Measurements from ENCODE around the gene BMX. TPM values are rescaled to one million over a fixed set of nuclear protein-coding genes. Genes with fewer than 3 reads are reported as not detected.

The BMX gene
- 2.3 TPM for polyA plus RNA-seq (ENCODE audit: insufficient read length)

DNA sequence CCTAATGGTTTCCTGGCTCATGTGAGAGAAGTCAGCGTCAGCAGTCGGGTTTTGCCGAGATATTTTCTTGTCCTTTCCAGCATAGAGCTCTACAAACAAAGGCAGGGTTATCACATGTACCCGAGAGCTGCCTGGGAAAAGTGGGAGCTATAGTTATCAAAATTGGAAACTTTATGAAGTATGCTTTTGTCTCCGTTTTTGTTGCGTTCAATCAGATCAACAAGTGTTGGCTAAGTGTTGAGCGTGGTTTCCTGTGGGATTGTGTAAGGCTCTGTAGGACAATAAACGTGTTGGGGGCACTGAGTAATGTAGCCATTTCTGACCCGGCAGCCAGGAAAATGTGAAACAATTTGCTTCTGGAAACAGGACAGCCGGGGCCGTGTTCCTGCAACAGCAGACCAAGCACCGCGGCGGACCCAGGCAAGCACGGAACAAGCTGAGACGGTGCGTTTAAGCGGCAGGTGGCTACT, at the start of gene BMX:
BMX (plus strand) TSS at position 311 of the 470 bp plus-strand sequence. CDS start 7,547 bp downstream, outside the sequence.
- peak; percentile 45 for DNase-seq

GRCh38 chrX:15451913-15452312, 48.7 kb upstream of the BMX start:
- DNase-seq = no peak

GRCh38 chrX:15464704-15465103, 35.9 kb upstream of the BMX start:
- no peak for DNase-seq

DNA sequence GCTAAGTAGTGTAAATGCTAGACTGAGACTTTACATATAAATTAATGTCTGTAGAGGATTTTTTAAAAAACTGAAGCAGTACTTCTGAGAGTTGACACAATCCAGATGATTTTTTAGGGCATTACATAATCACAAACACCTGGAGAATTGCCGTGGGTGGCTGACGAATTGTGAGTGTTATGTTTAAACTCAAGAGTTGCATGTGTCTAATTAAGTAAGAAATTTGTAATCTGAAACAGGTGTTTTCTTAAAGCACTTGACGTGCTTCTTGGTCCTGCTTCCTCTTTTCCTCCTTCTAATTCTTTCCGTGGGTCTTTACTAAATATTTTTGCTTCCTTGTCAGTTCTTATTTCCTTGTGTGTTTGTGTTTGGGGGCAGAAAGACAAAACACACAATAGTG, 35.3 kb upstream of the BMX start:
- DNase-seq = no peak

DNA sequence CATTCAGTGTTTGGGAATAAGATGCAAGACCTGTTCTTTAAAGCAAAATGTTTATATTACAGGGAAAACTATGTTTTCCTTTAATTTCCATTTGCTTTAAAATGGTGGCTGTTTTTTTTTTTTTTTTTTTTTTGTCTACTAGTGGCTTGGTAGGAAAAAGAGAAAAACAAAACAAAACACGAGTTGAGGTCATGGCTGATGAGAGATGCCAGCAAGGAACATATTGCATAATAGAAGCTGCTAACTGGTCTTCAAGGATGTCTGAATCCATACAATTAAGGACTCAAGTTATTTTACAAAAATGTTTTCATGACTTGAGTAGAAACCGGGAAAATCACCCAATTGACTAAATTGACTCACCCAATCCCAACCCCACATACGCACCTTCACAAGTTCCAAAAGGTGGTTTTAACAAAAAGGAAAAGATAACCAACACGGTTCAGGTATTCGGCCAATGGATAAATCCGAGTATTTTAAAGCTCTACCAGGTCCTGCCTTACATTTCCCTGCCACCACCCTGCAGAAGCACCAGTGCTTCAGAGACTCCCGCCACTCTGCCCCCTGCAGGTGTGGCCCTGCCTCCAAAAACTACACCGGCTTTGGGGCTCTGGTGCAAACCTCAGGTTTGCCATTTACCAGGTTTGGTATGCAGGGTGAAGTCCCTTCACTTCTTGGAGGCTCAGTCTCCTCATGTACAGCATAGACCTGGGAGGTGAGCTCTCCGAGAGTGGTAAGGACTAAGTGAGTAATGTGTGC, 34.5 kb upstream of the BMX start:
- no peak for DNase-seq

- peak; percentile 30 for DNase-seq
Observed at GRCh38 chrX:15468036-15468435, 32.6 kb upstream of the BMX start.

- DNase-seq = no peak
Observed at GRCh38 chrX:15469613-15470012, 31.0 kb upstream of the BMX start.

DNA sequence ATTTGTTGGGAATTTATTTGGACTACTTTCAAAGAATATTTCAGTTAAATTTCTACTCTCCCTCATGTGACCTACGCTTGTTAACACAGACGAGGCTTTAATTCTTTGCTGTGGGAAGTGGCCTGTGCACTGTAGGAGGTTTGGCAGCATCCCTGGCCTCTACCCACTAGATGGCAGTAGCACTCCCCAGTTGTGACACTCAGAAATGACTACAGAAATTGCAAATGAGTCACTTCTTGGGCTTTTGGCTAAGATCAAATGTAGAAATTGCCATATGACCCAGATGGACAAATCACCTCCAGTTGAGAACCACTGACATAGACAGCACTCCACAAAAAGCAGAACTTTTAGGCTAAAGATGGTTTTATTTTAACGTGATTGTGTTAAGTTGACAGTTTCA, 29.6 kb upstream of the BMX start:
- peak; percentile 41 for DNase-seq

- DNase-seq = no peak
Observed at GRCh38 chrX:15472531-15472930, 28.1 kb upstream of the BMX start.

DNA sequence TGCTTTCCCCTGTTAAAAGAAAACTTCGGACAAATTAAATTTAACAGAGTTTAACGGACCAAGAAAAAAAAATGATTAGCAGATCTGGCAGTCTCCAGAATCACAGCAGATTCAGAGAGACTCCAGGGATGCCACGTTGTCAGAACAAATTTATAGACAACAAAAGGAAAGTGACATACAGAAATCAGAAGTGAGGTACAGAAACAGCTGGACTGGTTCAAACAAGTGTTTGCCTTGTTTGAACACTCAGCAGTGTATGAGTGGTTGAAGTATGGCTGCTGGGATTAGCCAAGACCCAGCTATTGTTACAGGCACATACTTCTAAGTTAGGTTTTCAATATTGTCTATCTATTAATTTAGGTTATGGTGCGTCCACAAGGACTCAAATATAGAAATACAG, 26.6 kb upstream of the BMX start:
- DNase-seq = no peak

- no peak for DNase-seq
Observed at GRCh38 chrX:15475021-15475420, 25.6 kb upstream of the BMX start.

DNA sequence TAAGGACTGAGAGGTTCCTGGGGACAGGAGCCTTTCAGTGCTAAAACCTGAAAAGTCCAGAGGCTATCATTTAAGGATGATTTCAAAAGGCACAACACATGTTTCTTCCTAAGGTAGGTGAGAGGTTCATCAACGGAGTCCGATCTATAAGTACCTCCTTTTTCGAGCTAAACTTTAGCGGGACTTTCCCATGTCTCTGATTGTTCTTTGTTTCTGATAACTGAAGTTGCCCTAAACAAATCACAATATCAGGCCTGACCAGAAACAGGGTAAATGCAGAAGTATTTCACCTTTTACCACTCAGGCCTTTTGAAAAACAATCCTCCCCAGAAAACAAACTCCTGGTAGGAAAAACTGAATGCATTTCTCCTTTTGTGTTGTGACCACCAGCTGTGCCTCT, 25.1 kb upstream of the BMX start:
- DNase-seq = no peak

DNA sequence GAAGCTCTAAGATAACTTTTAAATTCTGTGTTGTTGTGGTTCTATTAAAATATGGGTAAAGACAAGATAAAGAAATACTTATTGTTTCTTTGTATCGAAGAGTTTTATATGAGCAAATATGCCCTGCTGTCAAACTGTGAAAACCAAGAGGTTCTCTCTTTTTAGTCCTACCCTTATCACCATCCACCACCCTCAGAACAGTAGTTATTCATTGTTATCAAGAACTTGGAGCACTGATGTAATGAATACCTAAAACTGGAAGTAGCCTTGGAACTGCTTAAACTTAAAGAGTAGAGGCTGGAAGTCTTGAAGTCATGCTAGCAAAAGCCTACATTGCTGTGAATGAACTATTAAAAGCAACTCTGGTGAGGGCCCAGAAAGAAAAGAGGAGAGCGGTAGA, 16.7 kb upstream of the BMX start:
- DNase-seq = no peak

- DNase-seq = no peak
Observed at GRCh38 chrX:15492469-15492868, 8.1 kb upstream of the BMX start.

DNA sequence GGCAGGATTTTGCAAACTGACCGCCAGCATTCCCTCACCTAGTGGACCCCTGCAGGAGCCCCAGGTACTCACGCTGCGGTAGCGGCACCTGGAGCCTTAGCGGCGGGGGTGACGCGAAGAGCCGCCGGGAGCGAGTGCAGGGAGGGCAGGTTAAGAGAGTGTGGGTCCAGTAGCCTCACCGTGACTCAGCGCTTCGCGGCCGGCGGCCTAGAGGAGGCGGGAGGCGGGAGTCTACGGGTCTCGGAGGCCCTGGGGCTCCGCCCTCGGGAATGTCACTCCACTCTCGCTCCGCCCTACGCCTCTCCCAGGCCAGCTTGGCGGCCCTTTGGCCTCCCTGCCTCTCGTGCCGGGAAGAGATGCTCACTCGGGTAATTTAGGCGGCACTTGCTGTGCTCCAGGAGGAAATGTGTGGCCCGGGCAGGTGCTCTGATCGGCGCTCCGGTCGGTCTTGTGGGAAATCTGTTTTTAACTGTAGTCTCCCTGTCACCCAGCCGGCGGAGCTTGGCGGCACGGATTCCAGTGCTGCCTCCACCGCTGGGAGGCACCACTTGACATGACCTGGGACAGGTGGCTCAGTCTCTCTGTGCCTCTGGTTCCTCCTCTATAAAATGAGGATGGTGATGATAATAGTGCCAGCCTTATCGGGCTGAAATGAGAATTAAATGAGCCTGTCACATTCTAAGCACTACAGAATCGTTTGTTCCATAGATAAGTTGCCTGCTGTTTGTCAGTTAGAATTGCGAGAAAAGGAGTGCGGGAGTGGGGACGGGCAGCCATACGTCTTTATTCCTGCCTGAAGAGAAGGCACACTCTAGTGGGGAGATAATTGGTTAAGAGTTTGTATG, 7.3 kb upstream of the BMX start, which contains the start of gene PIR:
PIR (minus strand) TSS at position 216 of the 845 bp plus-strand sequence. CDS start 2,076 bp downstream, outside the sequence.
- peak; percentile 79 for DNase-seq

- no peak for DNase-seq
Observed at GRCh38 chrX:15495801-15496200, 4.8 kb upstream of the BMX start.

- no peak for DNase-seq
Observed at GRCh38 chrX:15496824-15497223, 3.8 kb upstream of the BMX start.

GRCh38 chrX:15497865-15498264, 2.7 kb upstream of the BMX start:
- no peak for DNase-seq

DNA sequence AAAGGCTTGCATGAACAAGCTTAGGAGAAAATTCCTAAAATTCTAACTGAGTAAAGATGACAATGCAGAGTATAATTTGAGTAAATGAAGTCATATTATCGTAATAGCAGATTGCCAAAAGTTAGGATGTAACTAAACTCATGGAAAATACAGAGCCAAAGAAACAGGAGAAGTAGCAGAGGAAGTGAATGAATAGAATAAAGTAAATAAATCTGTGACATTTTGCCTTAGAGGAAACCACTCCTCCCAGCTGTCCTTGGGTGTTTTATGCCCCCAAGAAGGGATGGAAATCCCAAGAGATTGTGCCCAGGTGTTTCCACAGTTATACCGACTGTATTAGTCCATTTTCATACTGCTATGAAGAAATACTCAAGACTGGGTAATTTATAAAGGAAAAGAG, 1.9 kb upstream of the BMX start:
- no peak for DNase-seq

DNA sequence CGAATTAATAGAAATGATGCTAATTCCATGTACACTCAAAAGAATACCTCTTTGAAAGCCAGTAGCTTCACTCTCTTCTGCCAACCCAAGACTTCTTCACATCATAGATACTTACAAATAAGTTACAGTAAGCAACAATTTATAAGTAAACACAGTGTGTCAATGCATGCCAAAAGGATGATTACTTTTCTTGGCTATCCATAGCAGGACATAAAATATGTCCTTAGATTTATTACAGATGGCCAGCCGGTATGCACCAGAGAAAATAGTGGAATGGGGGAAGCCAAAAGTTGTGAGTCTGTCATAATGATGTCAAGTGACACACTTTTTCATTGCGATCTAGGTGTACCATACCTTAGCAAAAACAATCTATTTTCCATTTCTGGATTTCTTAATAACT, 631 bp upstream of the BMX start:
- DNase-seq = peak; percentile 19

- DNase-seq = no peak
Observed at GRCh38 chrX:15501506-15501905, 899 bp downstream of the BMX start.

DNA sequence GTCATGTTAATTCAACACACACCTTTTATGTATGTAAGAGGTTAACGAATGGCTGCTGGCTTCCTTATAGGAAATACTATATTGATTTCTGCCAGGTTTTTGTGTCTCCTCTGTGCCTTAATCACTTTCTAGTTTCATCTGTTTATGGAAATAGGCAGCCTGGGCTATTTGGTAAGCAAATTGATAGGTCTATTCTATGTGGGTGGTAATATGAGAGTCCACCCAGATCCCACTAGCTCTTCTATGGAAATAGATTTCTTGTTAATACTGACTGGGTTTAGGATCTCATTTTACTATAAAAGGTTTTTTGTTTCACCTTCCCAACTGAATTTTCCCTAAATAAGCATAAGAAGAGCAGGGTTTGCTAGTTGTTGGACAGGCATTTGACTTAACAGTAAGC, 4.1 kb downstream of the BMX start:
- DNase-seq = no peak

DNA sequence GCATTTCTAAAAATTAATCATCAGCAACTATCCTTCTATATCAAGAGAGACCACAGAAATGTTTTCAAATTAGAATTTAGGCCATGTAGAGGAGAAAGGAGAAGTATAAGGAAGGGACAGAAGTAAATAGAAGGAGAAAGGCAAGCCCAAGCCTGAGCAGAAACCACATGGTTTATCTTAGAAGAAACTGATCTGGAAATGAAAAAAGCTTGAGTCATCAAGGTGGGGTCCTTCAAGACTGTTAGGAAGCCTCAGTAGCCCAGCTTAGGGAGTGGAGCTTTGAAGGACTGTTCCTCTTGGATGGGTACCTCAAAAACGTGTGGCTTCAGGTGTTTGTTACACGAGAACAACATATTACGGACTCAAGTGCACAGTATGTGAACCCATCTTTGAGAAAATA, 4.5 kb downstream of the BMX start:
- DNase-seq = no peak

DNA sequence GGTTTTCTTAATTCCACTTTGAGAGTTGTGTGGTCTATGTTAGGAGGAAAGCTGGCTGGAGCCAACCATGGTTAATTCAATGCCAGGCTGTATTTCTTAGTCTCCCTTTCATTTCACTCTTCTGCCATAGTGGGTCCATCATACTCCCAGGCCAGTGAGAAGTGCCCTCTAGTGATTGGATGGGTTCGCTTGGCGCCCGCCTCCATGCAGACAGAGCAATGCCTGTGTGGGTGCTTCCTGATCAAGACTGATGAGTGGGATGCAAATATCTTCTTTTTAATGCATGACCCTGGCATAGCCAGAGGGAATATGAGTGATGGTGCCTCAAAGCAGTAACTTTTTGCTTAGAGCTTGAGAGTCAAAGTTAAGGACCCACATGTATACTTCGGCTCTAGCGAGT, 6.4 kb downstream of the BMX start:
- no peak for DNase-seq
